OCI-LY3 (cell line): ENCODE results near the gene SNF8.

ENCODE experiments used
- H2AFZ ChIP-seq: fragments of 200-600, 300-600 bp; shearing (Covaris generic); 2 replicates; pipeline ENCODE4 v1.6.0; 2014; ENCODE audit warnings: antibody characterized with exemption, low read depth, low read length
- H3K27ac ChIP-seq: fragments of 200-600, 300-600 bp; sonication (generic); 2 replicates; pipeline ENCODE4 v1.5.1; 2014; ENCODE audit warnings: mild to moderate bottlenecking, low read length, moderate library complexity, mixed read lengths
- H3K27me3 ChIP-seq: fragments of 200-600, 300-600 bp; sonication (generic); 2 replicates; pipeline ENCODE4 v1.6.1; 2014; ENCODE audit warnings: low read depth, low read length, mixed read lengths
- H3K36me3 ChIP-seq: fragments of 200-600, 300-600 bp; sonication (generic); replicated peaks from 2 replicates; pipeline ENCODE3; 2014; ENCODE audit warnings: low read depth, low read length, mixed read lengths
- H3K4me1 ChIP-seq: fragments of 300-600, 200-600 bp; sonication (generic); 2 replicates; pipeline ENCODE4 v1.6.1; 2014; ENCODE audit warnings: low read length, mixed read lengths
- H3K4me2 ChIP-seq: fragments of 200-600, 300-600 bp; sonication (generic); 2 replicates; pipeline ENCODE4 v1.6.1; 2014; ENCODE audit warnings: low read length, mixed read lengths
- H3K4me3 ChIP-seq: fragments of 300-600, 200-600 bp; sonication (generic); 2 replicates; pipeline ENCODE4 v1.5.1; 2014; ENCODE audit warnings: antibody characterized with exemption, mild to moderate bottlenecking, low read length, moderate library complexity
- H3K79me2 ChIP-seq: fragments of 300-600, 200-600 bp; shearing (Covaris generic); 2 replicates; pipeline ENCODE4 v1.6.1; 2014; ENCODE audit warnings: mild to moderate bottlenecking, low read length, mixed read lengths
- H3K9ac ChIP-seq: fragments of 300-600, 200-600 bp; shearing (Covaris generic); 2 replicates; pipeline ENCODE4 v1.6.0; 2014; ENCODE audit warnings: mild to moderate bottlenecking, low read length, moderate library complexity
- H3K9me3 ChIP-seq: fragments of 200-600, 300-600 bp; shearing (Covaris generic); 2 replicates; pipeline ENCODE4 v1.6.1; 2014; ENCODE audit warnings: low read length, mixed read lengths; ENCODE audit not compliant: insufficient read depth
- H4K20me1 ChIP-seq: fragments of 200-600, 300-600 bp; sonication (generic); 2 replicates; pipeline ENCODE4 v1.6.1; 2016; ENCODE audit warnings: low read length, mixed read lengths; ENCODE audit not compliant: insufficient read depth
- EZH2phosphoT487 ChIP-seq: fragments of 200-600 bp; shearing (Covaris generic); IDR thresholded peaks from 2 replicates; pipeline ENCODE4 v1.6.1; 2018; ENCODE audit warnings: antibody characterized with exemption, mixed run types, low read depth
- TF ChIP-seq, protein P1 (sequence below): fragments of 200-600, 300-600 bp; sonication (generic); IDR thresholded peaks from 2 replicates; pipeline ENCODE4 v1.5.1; 2014; ENCODE audit warnings: antibody characterized with exemption, low read length, low read depth

Gene SNF8

DNA sequence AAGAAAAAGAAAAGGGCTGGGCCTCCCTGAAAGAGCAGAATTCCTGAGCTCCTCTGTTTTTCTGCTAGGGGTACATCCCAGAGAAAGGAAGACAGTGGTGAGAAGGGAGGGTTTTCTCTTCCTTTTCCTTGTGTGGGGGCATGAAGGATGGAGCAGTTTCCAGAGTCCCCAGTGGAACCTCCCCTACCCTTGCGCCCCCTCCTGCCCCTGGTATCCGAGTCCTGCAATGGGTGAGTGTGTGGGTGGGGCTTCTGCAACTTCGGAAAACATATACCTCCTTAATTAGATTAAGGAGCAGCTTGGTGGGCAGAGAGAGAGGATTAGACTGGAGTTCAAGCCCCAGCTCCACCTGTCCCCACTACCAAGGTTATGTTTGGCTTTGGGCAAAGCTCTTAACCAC is 29.2 kb upstream of the SNF8 start:
- Histone ChIP-seq H3K27me3 (peaks cover 11% of the 10 kb centered on the region), H3K79me2 (no peaks in the 10 kb centered on the region), H3K4me1 (no peaks in the 10 kb centered on the region), H3K9me3 (no peaks in the 10 kb centered on the region), H4K20me1 (no peaks in the 10 kb centered on the region), H3K4me2 (no peak overlapping the region), H3K9ac (no peak overlapping the region), H2AFZ (no peak overlapping the region), H3K27ac (no peak overlapping the region), H3K4me3 (no peak overlapping the region), H3K36me3 (no peaks in the 10 kb centered on the region)
- TF ChIP-seq, protein P1, sequence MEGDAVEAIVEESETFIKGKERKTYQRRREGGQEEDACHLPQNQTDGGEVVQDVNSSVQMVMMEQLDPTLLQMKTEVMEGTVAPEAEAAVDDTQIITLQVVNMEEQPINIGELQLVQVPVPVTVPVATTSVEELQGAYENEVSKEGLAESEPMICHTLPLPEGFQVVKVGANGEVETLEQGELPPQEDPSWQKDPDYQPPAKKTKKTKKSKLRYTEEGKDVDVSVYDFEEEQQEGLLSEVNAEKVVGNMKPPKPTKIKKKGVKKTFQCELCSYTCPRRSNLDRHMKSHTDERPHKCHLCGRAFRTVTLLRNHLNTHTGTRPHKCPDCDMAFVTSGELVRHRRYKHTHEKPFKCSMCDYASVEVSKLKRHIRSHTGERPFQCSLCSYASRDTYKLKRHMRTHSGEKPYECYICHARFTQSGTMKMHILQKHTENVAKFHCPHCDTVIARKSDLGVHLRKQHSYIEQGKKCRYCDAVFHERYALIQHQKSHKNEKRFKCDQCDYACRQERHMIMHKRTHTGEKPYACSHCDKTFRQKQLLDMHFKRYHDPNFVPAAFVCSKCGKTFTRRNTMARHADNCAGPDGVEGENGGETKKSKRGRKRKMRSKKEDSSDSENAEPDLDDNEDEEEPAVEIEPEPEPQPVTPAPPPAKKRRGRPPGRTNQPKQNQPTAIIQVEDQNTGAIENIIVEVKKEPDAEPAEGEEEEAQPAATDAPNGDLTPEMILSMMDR, result no peak
- no peak for TF ChIP-seq EZH2phosphoT487

DNA sequence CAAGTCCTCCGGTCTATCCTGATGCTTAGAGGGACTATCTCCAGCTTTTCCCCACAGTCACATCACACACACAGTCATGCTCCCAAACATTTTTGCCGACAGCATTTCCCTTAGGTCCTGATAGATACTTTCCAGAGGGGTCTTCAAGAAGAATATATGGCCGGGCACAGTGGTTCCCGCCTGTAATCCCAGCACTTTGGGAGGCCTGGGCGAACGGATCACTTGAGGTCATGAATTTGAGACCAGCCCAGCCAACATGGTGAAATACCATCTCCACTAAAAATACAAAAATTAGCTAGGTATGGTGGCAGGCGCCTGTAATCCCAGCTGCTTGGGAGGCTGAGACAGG is 28.1 kb upstream of the SNF8 start:
- TF ChIP-seq EZH2phosphoT487, result no peak
- TF ChIP-seq, protein P1, result no peak
- Histone ChIP-seq H3K4me2 (no peak overlapping the region), H3K36me3 (no peaks in the 10 kb centered on the region)

DNA sequence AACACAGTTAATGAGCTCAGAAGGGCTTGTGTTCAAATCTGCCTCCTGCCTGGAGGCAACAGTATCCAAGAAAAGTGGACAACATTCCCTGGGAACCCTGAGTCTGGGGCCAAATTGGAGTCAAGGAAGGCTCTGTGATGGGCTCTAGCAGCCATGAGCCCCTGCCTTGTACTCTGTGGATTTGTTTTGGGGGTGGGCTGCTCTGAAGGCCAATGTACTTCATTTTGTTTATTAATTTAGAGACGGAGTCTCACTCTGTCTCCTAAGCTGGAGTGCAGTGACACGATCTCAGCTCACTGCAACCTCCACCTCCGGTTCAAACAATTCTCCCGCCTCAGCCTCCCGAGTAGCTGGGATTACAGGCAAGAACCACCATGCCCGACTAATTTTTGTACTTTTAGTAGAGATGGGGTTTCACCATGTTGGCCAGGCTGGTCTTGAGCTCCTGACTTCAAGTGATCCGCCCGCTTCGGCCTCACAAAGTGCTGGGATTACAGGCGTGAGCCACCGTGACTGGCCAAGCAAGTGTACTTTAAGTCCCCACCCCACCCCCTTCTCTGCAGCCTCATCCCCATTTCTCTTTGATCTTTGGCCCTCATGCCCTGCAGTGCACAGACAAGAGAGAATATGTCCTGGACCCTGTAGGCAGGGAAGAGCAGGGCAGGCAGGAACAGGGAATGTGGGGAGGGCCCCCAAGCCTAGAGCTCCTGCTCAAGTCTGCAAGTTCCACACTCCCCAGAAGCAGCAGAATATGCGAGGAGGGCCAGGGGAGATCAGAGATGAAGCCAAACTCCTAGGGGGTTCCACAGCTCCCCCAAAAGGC is 26.4 kb upstream of the SNF8 start:
- no peak overlapping the region for H3K27ac ChIP-seq
- no peaks in the 10 kb centered on the region for H3K36me3 ChIP-seq
- H3K27me3 ChIP-seq, result peaks cover 13% of the 10 kb centered on the region
- H3K4me3 ChIP-seq, result no peak overlapping the region
- no peak for TF ChIP-seq EZH2phosphoT487
- TF ChIP-seq, protein P1, result no peak
- H4K20me1 ChIP-seq, result no peaks in the 10 kb centered on the region
- H3K9ac ChIP-seq, result no peak overlapping the region
- H3K4me1 ChIP-seq, result no peaks in the 10 kb centered on the region
- no peak overlapping the region for H2AFZ ChIP-seq
- H3K4me2 ChIP-seq, result no peak overlapping the region
- H3K9me3 ChIP-seq, result no peaks in the 10 kb centered on the region
- no peaks in the 10 kb centered on the region for H3K79me2 ChIP-seq

More for the DNA sequence above, 28.1 kb upstream of the SNF8 start:
- Histone ChIP-seq H3K27me3 (peaks cover 13% of the 10 kb centered on the region), H3K79me2 (no peaks in the 10 kb centered on the region), H3K4me1 (no peaks in the 10 kb centered on the region), H3K9me3 (no peaks in the 10 kb centered on the region), H4K20me1 (no peaks in the 10 kb centered on the region), H2AFZ (no peak overlapping the region), H3K27ac (no peak overlapping the region), H3K9ac (no peak overlapping the region), H3K4me3 (no peak overlapping the region)

DNA sequence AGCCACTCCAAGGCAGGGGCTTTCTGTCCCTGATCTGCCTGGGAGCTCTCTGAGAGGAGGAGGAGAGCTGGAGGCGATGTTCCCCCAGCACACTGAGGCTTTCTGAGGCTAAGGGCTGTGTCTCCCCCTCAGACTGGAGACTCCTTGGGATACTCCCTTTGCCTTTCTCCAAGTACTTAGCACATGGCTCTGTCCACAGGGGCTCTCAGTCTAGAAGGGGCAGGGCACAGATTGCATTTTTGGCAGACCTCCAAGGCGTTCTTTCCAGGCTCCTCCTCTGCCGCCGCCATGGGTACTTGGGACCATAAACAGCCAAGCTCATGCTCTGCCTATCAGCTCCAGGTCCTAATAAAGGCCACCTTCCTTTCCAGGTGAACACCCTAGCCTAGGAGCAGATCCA is 25.6 kb upstream of the SNF8 start:
- Histone ChIP-seq H2AFZ (no peak overlapping the region), H3K9me3 (no peaks in the 10 kb centered on the region), H3K4me3 (no peak overlapping the region), H3K4me1 (no peaks in the 10 kb centered on the region), H3K9ac (no peak overlapping the region), H3K79me2 (no peaks in the 10 kb centered on the region), H3K4me2 (no peak overlapping the region), H4K20me1 (no peaks in the 10 kb centered on the region), H3K27ac (no peak overlapping the region), H3K27me3 (peaks cover 13% of the 10 kb centered on the region), H3K36me3 (no peaks in the 10 kb centered on the region)
- TF ChIP-seq, protein P1, result no peak
- TF ChIP-seq EZH2phosphoT487, result no peak
